ENCODE results near the gene CCNE1.
"Not testable (repeated sequence)": the region's sequence is repeated elsewhere in the genome, so short reads cannot be mapped to it uniquely, and the experiment has no call there.

The CCNE1 gene

DNA sequence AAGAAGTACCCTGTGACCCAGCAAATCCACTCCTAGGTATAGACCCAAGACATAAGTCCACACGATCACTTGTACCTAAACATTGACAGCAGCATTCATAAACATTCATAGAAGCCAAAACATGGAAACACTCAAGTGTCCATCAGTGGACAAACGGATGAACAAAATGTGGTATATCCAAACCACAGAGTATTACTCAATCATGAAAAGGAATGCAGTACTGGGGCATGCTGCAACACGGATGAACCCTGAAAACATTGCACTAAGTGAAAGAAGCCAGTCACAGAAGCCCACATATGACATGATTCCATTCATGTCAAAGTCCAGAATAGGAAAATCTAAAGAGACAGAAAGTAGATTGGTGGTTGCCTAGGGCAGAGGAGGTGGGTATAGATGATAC is 22.8 kb upstream of the CCNE1 start:
- no peak for DNase-seq

DNA sequence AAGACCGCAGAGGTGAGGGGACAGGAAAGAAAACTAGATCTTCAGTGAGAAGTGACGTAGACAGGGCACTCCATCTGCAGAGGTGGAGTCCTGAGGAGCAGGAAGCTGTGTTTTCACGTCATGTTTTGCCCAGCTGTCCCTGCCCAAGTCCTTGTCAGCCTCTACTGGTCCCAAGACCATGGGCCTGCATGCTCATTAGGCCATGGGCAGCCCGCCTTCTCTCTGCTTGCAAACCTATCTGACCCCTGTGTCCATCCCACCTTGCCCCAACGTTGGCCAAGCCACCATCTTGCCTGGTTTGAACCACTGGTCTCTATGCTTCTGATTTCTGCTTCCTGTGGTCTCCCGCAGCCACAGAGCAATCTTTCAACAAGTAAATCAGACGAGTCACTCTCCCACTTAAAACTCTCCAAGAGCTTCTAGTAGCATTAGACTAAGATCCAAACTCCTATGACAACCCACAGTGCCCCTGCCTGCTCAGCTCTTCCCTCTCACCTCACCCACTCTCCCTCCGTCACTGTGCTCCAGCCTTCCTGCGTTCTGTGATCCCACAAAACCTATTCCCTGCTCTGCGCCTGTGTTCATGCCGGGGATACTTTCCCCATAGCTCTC is 18.6 kb upstream of the CCNE1 start:
- DNase-seq, result no peak

DNA sequence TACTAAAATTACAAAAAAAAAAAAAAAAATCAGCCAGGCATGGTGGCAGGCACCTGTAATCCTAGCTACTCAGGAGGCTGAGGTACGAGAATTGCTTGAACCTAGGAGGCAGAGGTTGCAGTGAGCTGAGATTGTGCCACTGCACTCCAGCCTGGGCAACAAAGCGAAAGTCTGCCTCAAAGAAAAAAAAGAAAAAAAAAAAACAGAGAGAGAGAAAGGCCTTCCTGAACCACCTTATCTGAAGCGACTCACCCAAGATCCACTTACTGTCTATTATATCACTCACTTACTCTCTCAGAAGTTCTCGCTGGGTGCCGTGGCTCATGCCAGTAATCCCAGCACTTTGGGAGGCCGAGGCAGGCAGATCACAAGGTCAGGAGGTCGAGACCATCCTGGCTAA is 17.3 kb upstream of the CCNE1 start:
- not testable (repeated sequence) for DNase-seq

DNA sequence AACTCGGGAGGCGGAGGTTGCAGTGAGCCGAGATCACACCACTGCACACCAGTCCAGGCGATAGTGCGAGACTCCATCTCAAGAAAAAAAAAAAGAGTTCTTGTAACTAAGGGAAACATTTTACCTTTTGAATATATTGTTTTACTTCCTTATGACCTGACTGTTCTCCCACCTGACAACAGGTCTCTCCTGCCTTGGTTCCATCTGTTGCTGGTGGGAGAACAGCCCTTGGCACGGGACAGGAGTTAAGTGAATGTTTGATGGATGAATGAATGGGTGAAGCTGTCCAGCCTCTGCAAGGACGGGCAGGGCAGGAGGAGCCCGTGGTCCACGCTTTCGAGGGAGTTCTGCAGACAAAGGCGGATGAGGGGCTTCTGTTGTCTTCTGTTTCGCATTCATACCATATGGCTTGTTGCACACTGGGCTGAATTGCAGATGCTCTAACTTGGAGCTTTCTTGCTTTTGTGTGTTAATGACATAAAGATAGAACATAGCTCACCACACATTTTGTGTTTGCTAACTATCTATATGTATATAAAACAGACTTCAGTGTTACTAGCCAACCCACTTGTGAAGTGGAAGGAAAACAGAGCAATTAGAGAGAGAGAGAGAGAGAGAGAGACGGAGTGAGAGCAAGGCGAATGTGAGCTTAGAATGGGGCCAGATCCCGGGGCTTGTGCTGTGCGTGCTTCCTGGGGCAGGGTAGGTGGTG is 16.2 kb upstream of the CCNE1 start:
- no peak for DNase-seq

DNA sequence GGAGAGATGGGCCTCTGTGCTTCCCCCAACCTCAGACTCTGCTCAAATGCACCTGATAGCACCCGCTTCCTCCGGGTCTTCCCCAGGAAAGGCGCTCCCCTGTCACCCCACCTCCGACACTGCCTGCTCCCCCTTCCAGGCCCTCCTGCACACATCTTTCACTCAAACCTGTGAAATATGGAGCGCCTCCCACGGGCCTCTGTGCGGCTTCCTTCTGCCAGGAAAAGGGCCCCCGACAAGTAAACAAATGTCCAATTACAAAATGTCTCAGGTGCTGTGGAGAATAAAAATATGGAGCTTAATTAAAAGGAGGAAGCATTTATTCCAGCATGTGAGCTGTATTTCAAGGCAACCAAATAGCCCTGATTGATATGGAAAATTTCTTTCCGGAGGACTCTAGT is 15.6 kb upstream of the CCNE1 start:
- DNase-seq, result no peak

DNA sequence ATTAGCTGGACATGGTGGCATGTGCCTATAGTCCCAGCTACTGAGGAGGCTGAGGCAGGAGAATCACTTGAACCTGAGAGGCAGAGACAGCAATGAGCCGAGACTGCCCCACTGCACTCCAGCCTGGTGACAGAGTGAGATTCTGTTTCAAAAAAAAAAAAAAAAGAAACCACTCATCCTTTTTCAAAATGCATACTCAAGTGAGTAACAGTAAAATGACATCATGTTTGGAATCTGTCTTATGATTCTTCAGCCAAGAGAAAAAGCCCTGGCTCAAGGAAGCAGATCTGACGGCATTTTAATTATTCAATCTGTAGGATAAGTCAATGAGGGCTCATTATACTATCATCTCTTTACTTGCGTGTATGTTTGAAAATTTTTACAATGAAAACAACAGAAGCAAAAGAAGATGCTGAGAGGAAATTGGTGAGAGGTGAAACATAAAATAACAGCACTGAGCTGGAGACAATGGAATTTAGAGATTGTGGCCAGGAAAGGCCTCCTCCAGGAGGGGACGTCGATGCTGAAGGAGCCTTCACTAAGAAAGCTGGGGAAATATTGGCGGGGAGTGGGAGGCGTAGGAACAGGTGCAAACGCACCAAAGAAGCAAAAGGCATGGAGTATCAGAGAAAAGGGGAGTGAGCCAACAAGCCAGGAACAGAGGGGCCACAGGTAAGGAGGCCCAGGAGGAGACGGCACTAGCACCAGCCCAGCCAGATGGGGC is 12.9 kb upstream of the CCNE1 start:
- DNase-seq, result no peak

DNA sequence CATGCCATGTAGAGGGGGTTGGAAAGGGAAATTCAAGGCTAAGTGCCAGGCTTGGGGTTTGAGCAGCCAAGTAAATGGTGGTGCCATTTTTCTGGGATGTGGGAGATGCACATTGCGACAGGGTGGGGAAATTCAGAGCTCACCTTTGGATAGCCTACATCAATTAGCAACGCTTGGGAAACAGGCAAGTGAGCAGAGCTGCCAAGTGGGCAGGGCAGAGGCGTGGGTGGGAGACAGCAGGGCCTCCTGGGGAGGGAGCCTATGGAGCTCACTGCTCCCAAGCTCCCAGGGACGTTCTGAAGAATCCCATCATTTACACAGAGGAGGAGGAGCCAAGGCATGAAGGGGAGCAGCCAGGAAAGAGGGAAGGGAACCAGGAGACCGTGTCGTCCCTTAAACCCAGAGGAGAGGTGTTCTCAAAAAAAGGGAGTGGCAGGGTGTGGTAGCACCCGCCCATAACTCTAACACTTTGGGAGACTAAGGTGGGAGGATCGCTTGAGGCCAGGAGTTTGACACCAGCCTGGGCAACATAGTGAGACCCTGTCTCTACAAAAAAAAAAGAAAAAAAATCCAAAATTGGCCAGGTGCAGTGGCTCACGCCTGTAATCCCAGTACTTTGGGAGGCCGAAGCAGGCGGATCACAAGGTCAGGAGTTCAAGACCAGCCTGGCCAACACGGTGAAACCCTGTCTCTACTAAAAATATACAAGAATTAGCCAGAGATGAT is 11.5 kb upstream of the CCNE1 start:
- no peak for DNase-seq

DNA sequence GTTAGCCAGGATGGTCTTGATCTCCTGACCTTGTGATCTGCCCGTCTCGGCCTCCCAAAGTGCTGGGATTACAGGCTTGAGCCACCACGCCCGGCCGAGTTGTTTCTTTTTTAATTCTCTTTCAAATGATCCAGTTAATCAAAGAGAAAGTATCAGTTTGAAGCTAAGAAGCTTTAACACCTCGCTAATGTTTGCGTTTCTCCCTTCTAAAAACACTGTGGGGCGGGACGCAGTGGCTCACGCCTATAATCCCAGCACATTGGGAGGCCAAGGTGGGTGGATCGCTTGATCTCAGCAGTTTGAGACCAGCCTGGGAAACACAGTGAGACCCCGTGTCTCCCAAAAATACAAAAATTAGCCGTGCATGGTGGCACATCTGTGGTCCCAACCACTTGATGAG is 7.8 kb upstream of the CCNE1 start:
- DNase-seq, result not testable (repeated sequence)

DNA sequence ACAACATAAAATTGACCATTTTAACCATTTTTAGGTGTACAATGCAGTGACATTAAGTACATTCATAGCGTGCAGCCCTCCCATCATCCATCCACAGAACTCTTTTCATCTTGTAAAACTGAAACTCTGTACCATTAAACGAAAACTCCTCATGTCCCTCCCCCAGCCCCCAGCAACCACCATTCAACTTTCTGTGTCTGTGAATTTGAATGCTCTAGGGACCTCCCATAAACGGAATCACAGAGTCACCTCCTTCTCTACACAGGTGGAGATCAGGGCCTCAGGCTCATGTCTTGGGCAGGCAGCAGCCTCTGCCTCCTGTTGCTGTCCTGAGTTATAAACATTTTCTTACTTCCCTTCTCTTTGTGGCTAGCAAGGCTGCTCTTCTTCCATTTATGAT is 7.3 kb upstream of the CCNE1 start:
- no peak for DNase-seq

DNA sequence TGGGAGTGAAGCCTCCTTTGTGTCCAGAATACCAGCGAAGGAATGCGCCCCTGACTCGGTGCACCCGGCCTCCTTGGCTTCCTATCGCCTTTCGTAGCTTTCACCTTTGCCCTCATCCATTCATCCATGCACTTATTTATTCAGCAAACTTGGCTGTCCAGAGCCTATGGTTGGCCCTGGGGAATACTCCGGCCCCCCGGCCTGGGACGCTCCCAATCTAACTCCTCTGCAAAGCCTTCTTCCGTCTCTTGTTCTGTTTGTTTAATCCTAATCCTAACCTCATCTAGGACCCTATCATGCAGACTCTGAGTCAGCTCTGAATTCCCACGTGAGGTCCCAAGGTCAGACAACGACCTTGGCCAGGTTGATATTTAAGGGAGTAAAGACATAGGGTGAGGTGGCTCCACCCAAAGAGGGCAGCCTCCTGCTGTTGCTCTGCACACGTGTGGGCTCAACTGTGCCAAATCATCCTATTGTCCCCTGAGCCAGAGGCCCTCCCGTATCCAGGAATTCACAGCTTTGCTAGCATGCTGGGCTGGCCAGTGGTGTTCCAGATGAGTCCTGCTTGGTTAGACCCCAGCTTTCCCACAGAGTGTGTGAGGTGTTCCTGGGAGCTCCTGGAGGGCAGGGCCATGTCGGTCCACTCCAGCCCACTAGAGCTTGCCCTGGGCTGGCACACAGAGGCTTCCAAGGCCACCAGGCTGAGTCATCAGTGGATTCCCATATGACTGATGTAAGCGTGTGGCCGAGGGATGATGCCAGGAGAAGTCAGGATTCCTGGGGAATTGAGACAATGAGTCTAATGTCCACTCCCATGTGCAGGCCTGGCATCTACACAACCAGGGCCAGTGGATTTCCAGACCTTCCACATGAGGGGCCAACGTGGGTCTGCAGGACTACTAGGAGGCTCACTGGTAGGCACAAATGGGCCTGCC is 6.5 kb upstream of the CCNE1 start:
- DNase-seq, result no peak

DNA sequence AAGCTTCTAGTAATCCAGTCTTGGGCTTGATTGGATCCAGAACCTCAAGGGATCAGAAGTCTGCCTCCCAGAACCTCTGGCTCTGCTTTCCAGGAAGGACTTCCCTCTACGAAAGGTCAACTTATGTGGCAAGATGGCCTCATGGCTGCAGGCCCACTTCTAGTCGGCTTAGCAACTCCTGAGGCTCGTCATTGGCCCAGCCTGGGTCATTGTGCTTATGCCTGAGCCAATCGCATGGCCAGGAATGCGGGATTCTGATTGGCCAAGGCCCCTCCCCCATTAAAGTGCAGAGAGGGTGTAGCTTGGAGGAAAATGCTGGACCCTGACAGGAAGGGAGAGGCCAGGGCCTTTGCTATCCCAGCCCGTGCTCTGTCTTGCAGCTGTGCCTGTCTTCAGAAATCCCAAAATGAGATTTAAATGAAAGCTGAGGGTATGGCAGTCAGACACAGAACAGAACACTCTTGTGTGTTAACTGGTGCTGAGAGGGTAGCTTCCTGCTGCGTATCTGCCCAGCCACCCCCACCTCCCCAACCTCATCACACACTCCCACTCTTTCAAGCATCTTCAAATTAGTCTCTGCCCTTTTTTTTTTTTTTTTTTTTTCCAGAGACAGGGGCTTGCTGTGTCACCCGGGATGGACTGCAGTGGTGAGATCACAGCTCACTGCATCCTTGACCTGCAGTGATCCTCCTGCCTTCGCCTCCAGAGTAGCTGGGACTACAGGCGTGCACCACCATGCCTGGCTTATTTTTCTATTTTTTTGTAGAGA is 5.5 kb upstream of the CCNE1 start:
- DNase-seq, result no peak

DNA sequence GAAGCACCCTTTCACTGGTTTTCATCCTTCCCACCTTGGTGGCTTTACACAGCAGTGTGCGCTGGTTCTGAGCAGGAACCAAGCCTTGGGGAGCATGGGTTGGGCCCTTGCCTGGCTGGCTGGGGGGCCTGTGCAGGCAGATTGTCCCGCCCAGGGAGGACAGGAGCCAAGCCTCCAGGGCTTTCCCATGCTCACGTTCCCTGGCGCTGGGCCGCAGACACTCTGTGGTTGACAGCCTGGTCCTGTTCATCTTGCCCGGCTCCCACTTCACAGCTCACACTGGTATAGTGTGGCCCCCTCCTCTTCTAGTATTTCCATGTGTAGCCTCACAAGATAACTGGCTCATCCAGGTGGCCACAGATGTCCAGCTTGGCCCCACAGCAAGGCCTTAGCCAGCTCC is 4.6 kb upstream of the CCNE1 start:
- DNase-seq, result no peak

DNA sequence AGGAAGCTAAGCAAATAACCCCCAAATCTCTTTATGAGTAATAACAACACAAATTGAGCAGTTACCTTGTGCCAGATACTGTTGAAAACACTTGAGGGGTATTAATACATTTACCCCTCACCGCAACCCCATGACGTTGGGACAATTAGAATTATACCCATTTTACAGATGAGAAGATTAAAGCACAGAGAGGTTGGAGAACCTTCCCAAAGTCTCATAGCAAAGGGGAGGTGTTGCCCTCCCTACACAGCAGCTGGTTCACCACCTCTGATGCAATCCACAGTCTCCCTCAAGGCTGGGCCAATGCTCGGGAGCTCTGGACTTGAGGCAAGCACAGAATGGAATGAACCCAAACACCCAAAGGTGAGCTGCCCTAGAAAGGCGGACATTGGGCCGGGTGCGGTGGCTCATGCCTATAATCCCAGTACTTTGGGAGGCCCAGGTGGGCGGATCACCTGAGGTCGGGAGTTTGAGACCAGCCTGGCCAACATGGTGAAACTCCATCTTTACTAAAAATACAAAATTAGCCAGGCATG is 3.9 kb upstream of the CCNE1 start:
- no peak for DNase-seq

DNA sequence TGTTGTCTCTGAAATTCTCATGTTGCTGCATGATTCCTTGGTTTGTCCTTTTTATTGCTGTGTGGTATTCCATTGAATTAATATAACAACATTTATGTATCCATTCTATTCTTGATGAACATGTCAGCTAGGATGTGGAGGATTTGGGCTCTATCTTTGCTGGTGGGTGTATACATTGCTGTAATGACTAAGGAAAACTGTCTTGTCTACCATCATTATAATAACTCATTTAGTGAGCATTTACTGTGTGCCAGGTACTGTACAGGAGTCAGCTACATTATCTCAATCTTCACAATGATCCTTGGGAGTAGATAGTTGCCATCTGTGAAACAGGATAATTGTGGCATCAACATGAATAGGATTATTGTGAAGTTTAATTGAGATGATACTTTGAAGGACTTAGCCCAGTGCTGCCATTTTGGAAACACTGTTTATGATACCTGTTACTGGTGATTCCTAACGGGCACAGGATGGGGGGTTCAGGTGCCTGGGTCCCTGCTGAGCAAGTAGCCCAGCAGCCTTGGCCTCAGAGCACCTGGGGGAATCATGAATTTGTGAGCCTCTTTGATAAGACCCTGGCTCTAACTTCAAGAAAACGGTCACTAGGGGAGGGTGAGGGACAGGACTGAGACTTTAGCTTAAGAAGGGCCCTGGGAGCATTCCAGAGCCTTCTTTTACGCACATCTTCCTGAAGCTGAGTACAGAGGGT is 1.8 kb upstream of the CCNE1 start:
- DNase-seq, result no peak

DNA sequence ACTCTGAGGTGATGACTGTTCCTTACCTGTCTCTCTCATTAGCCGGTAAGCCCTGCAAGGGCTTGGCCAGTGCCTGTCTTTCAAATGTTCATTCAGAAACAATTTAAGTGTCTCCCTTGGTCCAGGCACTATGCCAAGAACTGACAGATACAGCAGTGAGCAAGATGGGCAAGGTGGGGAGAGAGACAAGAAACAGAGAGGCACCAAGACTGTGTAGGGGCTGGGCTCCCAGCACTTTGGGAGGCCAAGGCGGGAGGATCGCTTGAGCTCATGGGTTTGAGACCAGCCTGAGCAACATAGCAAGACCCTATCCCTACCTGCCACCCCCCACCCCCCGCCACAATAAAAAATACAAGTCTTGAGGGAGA is 1.3 kb upstream of the CCNE1 start:
- DNase-seq, result no peak

DNA sequence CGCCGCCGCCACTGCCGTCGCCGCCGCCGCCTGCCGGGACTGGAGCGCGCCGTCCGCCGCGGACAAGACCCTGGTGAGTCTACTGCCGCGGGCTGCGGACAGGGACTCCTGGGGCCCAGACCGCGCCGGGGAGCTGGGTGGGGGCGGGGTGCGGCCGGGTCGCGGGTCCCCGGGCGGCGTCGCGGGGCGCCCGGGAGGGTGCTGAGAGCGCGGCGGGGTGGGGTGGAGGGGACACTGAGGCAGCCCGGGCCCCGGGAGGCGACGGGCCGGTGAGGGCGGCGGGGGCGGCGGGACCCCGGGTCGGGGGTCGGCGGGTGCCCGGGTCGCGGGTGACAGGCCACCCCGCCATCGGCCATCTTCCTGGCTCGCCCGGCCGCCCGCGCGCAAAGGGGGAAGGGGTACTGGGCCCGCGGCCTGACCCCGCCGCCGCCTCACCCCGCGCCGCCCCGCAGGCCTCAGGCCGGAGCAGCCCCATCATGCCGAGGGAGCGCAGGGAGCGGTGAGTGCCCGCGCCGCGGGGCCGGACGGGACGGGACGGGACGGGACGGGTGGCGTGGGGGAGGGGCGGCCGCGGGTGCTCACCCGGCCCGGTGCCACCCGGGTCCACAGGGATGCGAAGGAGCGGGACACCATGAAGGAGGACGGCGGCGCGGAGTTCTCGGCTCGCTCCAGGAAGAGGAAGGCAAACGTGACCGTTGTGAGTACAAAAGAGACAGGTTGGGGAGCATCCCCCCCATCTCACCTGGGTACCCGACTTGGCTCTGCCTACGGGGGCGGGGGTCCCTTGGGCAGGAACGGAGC is 489 bp downstream of the CCNE1 start:
- no peak for DNase-seq

DNA sequence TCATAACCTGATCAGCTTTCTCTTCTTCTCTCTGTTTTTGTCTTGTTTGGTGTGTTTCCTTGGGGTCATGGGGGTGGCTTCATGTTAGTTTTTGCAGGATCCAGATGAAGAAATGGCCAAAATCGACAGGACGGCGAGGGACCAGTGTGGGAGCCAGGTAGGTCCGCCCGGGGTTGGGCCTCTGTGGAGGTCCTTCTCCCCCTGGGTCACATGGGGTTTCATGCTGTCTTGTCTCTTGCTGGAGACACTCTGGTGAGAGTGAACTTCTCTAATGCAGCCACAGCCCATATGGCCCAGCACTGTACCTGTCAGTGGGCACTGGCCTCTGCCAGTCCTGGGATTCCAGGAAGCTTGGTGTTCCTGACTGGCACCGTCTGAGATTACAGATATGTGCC is 1.1 kb downstream of the CCNE1 start:
- DNase-seq, result no peak

DNA sequence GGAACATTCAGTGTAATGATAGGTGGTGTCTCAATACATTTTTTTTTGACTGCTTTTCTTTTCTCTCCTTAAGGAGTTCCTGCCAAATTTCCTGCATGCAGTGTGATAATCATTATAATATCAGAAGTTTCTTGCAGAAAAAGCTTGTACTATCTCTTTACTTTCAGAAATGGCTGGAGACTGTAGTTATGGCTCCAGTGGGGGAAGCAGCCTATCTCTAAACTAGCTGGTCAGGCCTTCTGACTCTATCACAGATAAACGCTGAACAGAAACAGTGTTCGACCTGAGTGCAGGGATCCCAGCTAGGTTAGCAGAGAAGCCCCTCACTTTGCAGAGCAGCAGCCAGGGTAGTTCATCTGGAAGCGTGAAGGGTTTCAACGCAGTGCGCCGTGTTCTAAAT is 1.9 kb downstream of the CCNE1 start:
- no peak for DNase-seq

DNA sequence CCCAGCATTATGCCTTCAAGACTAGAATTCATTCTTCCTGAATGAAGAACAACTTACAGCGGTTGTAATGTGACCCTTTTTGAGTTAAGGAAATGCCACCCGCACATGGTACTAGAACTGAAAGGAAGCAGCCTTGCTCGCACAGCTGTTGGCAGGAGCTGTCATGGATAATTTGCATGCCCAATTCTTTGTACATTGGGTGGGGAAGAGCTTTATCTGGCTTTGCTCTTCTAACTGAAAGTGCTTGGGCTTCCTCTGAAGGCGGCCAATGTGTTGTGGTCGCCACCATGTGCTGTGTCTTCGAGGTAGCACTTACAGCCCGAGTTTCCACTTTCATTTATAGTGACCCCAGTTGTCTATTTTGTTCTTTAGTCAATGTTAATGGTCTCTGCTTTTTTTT is 3.4 kb downstream of the CCNE1 start:
- no peak for DNase-seq

DNA sequence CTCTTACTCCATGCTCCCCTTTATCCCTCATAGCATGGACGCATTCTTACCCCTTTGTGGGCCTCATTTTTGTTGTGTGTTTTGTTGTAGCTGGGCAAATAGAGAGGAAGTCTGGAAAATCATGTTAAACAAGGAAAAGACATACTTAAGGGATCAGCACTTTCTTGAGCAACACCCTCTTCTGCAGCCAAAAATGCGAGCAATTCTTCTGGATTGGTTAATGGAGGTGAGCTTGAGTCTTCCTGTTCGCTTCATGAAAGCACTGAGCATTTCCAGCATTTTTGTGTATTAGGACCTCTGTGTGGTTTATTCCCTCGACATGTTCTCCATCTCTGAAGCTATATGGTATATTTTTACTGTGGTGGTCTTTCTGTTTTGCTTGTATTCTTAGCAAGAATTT is 5.5 kb downstream of the CCNE1 start:
- no peak for DNase-seq
